ENCODE measurements around the gene CMTM1.

CMTM1 gene

GRCh38 chr16:66525396-66526180 lies 40.7 kb upstream of the CMTM1 start:
- TF ChIP-seq GATA2 (IDR thresholded peaks at IDR 0.05; ENCODE audit: low read depth, low read length) (no peak), GATA3 (IDR thresholded peaks at IDR 0.05; ENCODE audit: low read depth, low read length) (no peak)

GRCh38 chr16:66528294-66528693 lies 37.9 kb upstream of the CMTM1 start:
- no peak for TF ChIP-seq GATA2 (IDR thresholded peaks at IDR 0.05; ENCODE audit: low read depth, low read length)
- no peak for TF ChIP-seq GATA3 (IDR thresholded peaks at IDR 0.05; ENCODE audit: low read depth, low read length)

GRCh38 chr16:66529475-66529874 lies 36.8 kb upstream of the CMTM1 start:
- TF ChIP-seq GATA3 (IDR thresholded peaks at IDR 0.05; ENCODE audit: low read depth, low read length) (no peak), GATA2 (IDR thresholded peaks at IDR 0.05; ENCODE audit: low read depth, low read length) (no peak)

- TF ChIP-seq GATA2 (IDR thresholded peaks at IDR 0.05; ENCODE audit: low read depth, low read length) = no peak
- no peak for TF ChIP-seq GATA3 (IDR thresholded peaks at IDR 0.05; ENCODE audit: low read depth, low read length)
Observed at GRCh38 chr16:66534376-66534799, 31.9 kb upstream of the CMTM1 start.

GRCh38 chr16:66536525-66536924 lies 29.7 kb upstream of the CMTM1 start:
- TF ChIP-seq GATA2 (IDR thresholded peaks at IDR 0.05; ENCODE audit: low read depth, low read length) (no peak), GATA3 (IDR thresholded peaks at IDR 0.05; ENCODE audit: low read depth, low read length) (no peak)

GRCh38 chr16:66537236-66537635 lies 29.0 kb upstream of the CMTM1 start:
- TF ChIP-seq GATA2 (IDR thresholded peaks at IDR 0.05; ENCODE audit: low read depth, low read length) (no peak), GATA3 (IDR thresholded peaks at IDR 0.05; ENCODE audit: low read depth, low read length) (no peak)

- TF ChIP-seq GATA3 (IDR thresholded peaks at IDR 0.05; ENCODE audit: low read depth, low read length) (no peak), GATA2 (IDR thresholded peaks at IDR 0.05; ENCODE audit: low read depth, low read length) (no peak)
Observed at GRCh38 chr16:66538910-66539309, 27.3 kb upstream of the CMTM1 start.

- TF ChIP-seq GATA3 (IDR thresholded peaks at IDR 0.05; ENCODE audit: low read depth, low read length) = no peak
- TF ChIP-seq GATA2 (IDR thresholded peaks at IDR 0.05; ENCODE audit: low read depth, low read length) = no peak
Observed at GRCh38 chr16:66539623-66540469, 26.4 kb upstream of the CMTM1 start.

GRCh38 chr16:66541388-66542355 lies 24.6 kb upstream of the CMTM1 start:
- TF ChIP-seq GATA2 (IDR thresholded peaks at IDR 0.05; ENCODE audit: low read depth, low read length) (no peak), GATA3 (IDR thresholded peaks at IDR 0.05; ENCODE audit: low read depth, low read length) (no peak)

- TF ChIP-seq GATA2 (IDR thresholded peaks at IDR 0.05; ENCODE audit: low read depth, low read length) (no peak), GATA3 (IDR thresholded peaks at IDR 0.05; ENCODE audit: low read depth, low read length) (no peak)
Observed at GRCh38 chr16:66542396-66542795, 23.8 kb upstream of the CMTM1 start.

GRCh38 chr16:66543541-66543940 lies 22.7 kb upstream of the CMTM1 start:
- no peak for TF ChIP-seq GATA2 (IDR thresholded peaks at IDR 0.05; ENCODE audit: low read depth, low read length)
- no peak for TF ChIP-seq GATA3 (IDR thresholded peaks at IDR 0.05; ENCODE audit: low read depth, low read length)

GRCh38 chr16:66544016-66544757 lies 22.1 kb upstream of the CMTM1 start:
- TF ChIP-seq GATA3 (IDR thresholded peaks at IDR 0.05; ENCODE audit: low read depth, low read length) = no peak
- no peak for TF ChIP-seq GATA2 (IDR thresholded peaks at IDR 0.05; ENCODE audit: low read depth, low read length)
